H1 (cell line): ENCODE results near the gene ZNF425. TPM values are rescaled to one million over a fixed set of nuclear protein-coding genes. Genes with fewer than 3 reads are reported as not detected.

Experiments used
- CTCF ChIA-PET: fragments of 300-600 bp; sonication (Branson Sonifier 250); formaldehyde crosslinking; loops from one replicate; lab custom pipeline; 2021; ENCODE audit not compliant: partially characterized antibody; lab: Charles Lee
- POLR2A ChIA-PET: fragments of 300-600 bp; sonication (Branson Sonifier 250); formaldehyde crosslinking; loops from one replicate; lab custom pipeline; 2021; ENCODE audit warnings: inconsistent platforms; ENCODE audit not compliant: partially characterized antibody; lab: Charles Lee
- DNase-seq, 2 experiments: peaks; one replicate each; pipeline versions ENCODE4 v3.0.0 to v3.0.0-alpha.2; 2010 to 2022; ENCODE audit warnings: low spot score in 2 of 2, low read depth in 1 of 2, mixed read lengths in 1 of 2
- FAIRE-seq: peaks from 2 replicates; lab custom pipeline; 2011; peaks lifted over from hg19 to GRCh38; lab: Jason Lieb, UNC
- H2AFZ ChIP-seq: 2 replicates; pipeline ENCODE4 v1.8.1; 2012; ENCODE audit warnings: low read length, inconsistent platforms
- H2AK5ac ChIP-seq: 2 replicates; pipeline ENCODE4 v1.6.1; 2013; ENCODE audit warnings: low read depth, low read length
- H2BK120ac ChIP-seq: replicated peaks from 2 replicates; pipeline ENCODE3; 2013; ENCODE audit warnings: low read depth, low read length, inconsistent platforms
- H2BK12ac ChIP-seq: 2 replicates; pipeline ENCODE4 v1.6.1; 2013; ENCODE audit warnings: low read depth, low read length
- H2BK15ac ChIP-seq: 2 replicates; pipeline ENCODE4 v1.6.1; 2013; ENCODE audit warnings: low read length
- H2BK20ac ChIP-seq: 2 replicates; pipeline ENCODE4 v1.6.1; 2013; ENCODE audit warnings: low read length
- H2BK5ac ChIP-seq: 2 replicates; pipeline ENCODE4 v1.6.1; 2013; ENCODE audit warnings: low read depth, low read length
- H3K14ac ChIP-seq: 2 replicates; pipeline ENCODE4 v1.6.1; 2013; ENCODE audit warnings: inconsistent platforms; ENCODE audit not compliant: insufficient read length
- H3K18ac ChIP-seq: 2 replicates; pipeline ENCODE4 v1.6.1; 2013; ENCODE audit warnings: low read length; ENCODE audit errors: extremely low read depth
- H3K23ac ChIP-seq: 2 replicates; pipeline ENCODE4 v1.6.1; 2013; ENCODE audit warnings: inconsistent platforms; ENCODE audit not compliant: insufficient read length
- H3K23me2 ChIP-seq: 2 replicates; pipeline ENCODE4 v1.6.1; 2013; ENCODE audit warnings: low read depth, low read length
- H3K27ac ChIP-seq: 2 replicates; pipeline ENCODE4 v1.6.1; 2011; ENCODE audit warnings: low read depth, low read length, inconsistent platforms
- H3K27me3 ChIP-seq, 4 experiments: replicated peaks in 1 of 4; 1 replicate in 1 of 4; 2 replicates in 3 of 4; pipeline versions ENCODE4 v1.6.1 to v1.8.1; 2011 to 2013; ENCODE audit warnings: low read length in 3 of 4, mild to moderate bottlenecking in 3 of 4, inconsistent platforms in 2 of 4, mixed read lengths in 2 of 4, moderate library complexity in 1 of 4; ENCODE audit not compliant: control insufficient read depth in 3 of 4, insufficient read depth in 3 of 4; ENCODE audit errors: extremely low read depth in 1 of 4
- H3K36me3 ChIP-seq, 4 experiments: 2 replicates each; pipeline versions ENCODE4 v1.6.1 to v1.8.1; 2011 to 2013; ENCODE audit warnings: mild to moderate bottlenecking in 4 of 4, low read length in 3 of 4, moderate library complexity in 2 of 4, control low read depth in 1 of 4, inconsistent platforms in 1 of 4; ENCODE audit not compliant: insufficient read depth in 4 of 4, control insufficient read depth in 2 of 4
- H3K4ac ChIP-seq: replicated peaks from 2 replicates; pipeline ENCODE3; 2013; ENCODE audit warnings: low read length, low read depth, mixed read lengths, inconsistent platforms; ENCODE audit not compliant: insufficient read length
- H3K4me1 ChIP-seq, 4 experiments: replicated peaks in 1 of 4; 1 replicate in 1 of 4; 2 replicates in 3 of 4; pipeline versions ENCODE4 v1.6.1 to v1.8.1; 2011 to 2013; ENCODE audit warnings: low read length in 3 of 4, inconsistent platforms in 2 of 4, mixed read lengths in 1 of 4; ENCODE audit not compliant: insufficient read depth in 4 of 4, control insufficient read depth in 3 of 4
- H3K4me2 ChIP-seq, 2 experiments: 2 replicates each; pipeline versions ENCODE4 v1.6.1 to v1.8.1; 2011 to 2013; ENCODE audit warnings: low read depth in 2 of 2, low read length in 2 of 2, control low read depth in 1 of 2, inconsistent platforms in 1 of 2, mild to moderate bottlenecking in 1 of 2; ENCODE audit not compliant: insufficient read depth in 1 of 2
- H3K4me3 ChIP-seq, 4 experiments: fragments of 200-600, 300-600 bp in 1 of 4; sonication (generic), shearing (Covaris generic), sonication (Bioruptor Twin) in 1 of 4; 2 replicates each; pipeline versions ENCODE4 v1.5.1 to v1.8.1; 2011 to 2016; ENCODE audit warnings: low read length in 4 of 4, low read depth in 3 of 4, control low read depth in 2 of 4, inconsistent platforms in 2 of 4, mild to moderate bottlenecking in 2 of 4, mixed read lengths in 1 of 4, moderate library complexity in 1 of 4; ENCODE audit not compliant: insufficient read depth in 2 of 4; ENCODE audit errors: extremely low read depth in 1 of 4
- H3K56ac ChIP-seq: replicated peaks from 2 replicates; pipeline ENCODE3; 2013; ENCODE audit warnings: low read depth, mild to moderate bottlenecking, mixed read lengths, low read length, inconsistent platforms; ENCODE audit not compliant: insufficient read length
- H3K79me1 ChIP-seq: 2 replicates; pipeline ENCODE4 v1.6.1; 2013; ENCODE audit warnings: low read depth, low read length, control low read depth
- H3K79me2 ChIP-seq, 2 experiments: 2 replicates each; pipeline versions ENCODE4 v1.6.1 to v1.8.1; 2012 to 2013; ENCODE audit warnings: low read length in 2 of 2, mild to moderate bottlenecking in 2 of 2, inconsistent platforms in 1 of 2; ENCODE audit not compliant: insufficient read depth in 2 of 2, control insufficient read depth in 1 of 2
- H3K9ac ChIP-seq, 4 experiments: replicated peaks in 1 of 4; 1 replicate in 1 of 4; 2 replicates in 3 of 4; pipeline versions ENCODE4 v1.6.1 to v1.8.1; 2011 to 2013; ENCODE audit warnings: low read depth in 3 of 4, low read length in 3 of 4, control low read depth in 2 of 4, mild to moderate bottlenecking in 2 of 4, moderate library complexity in 2 of 4, inconsistent platforms in 1 of 4; ENCODE audit errors: extremely low read depth in 1 of 4
- H3K9me3 ChIP-seq, 2 experiments: 2 replicates each; pipeline versions ENCODE4 v1.6.1 to v1.8.1; 2012 to 2013; ENCODE audit warnings: mild to moderate bottlenecking in 2 of 2, moderate library complexity in 2 of 2, control low read depth in 1 of 2, inconsistent platforms in 1 of 2, low read depth in 1 of 2, low read length in 1 of 2, mixed read lengths in 1 of 2; ENCODE audit not compliant: insufficient read depth in 2 of 2
- H4K20me1 ChIP-seq, 2 experiments: replicated peaks in 1 of 2; 2 replicates each; pipeline versions ENCODE3 to v1.8.1; 2011 to 2013; ENCODE audit warnings: inconsistent platforms in 2 of 2, low read length in 2 of 2, mild to moderate bottlenecking in 1 of 2; ENCODE audit not compliant: insufficient read depth in 2 of 2, control insufficient read depth in 1 of 2
- H4K5ac ChIP-seq: 2 replicates; pipeline ENCODE4 v1.6.1; 2013; ENCODE audit warnings: low read length, low read depth, mixed read lengths, inconsistent platforms; ENCODE audit not compliant: insufficient read length
- H4K8ac ChIP-seq: 2 replicates; pipeline ENCODE4 v1.8.0; 2013; ENCODE audit warnings: mild to moderate bottlenecking, moderate library complexity, low read length, inconsistent platforms; ENCODE audit not compliant: insufficient read depth; ENCODE audit errors: extremely low read depth
- H4K91ac ChIP-seq: replicated peaks from 2 replicates; pipeline ENCODE3; 2013; ENCODE audit warnings: low read length, mixed read lengths, inconsistent platforms; ENCODE audit not compliant: insufficient read length
- CBX8 ChIP-seq: fragments of 300-800, 300-1000 bp; sonication (generic); IDR thresholded peaks from 2 replicates; pipeline ENCODE4 v1.7.1; 2016; ENCODE audit warnings: low read depth, low read length, borderline replicate concordance
- CEBPB ChIP-seq: IDR thresholded peaks from 2 replicates; pipeline ENCODE4 v1.6.1; 2012; ENCODE audit warnings: low read depth, low read length
- EZH2 ChIP-seq: fragments of 200-600 bp; sonication (generic); IDR thresholded peaks from 2 replicates; pipeline ENCODE4 v1.7.1; 2012; ENCODE audit warnings: low read depth, mild to moderate bottlenecking, moderate library complexity, low read length, inconsistent platforms; ENCODE audit not compliant: severe bottlenecking
- JUN ChIP-seq: IDR thresholded peaks from 2 replicates; pipeline ENCODE4 v1.6.1; 2011; ENCODE audit warnings: low read depth, mild to moderate bottlenecking, improper control_type of control experiment, low read length
- JUND ChIP-seq: IDR thresholded peaks from 2 replicates; pipeline ENCODE4 v1.6.1; 2011; ENCODE audit warnings: mild to moderate bottlenecking, improper control_type of control experiment, low read length
- SP2 ChIP-seq: IDR thresholded peaks from 2 replicates; pipeline ENCODE4 v1.6.1; 2012; ENCODE audit warnings: mild to moderate bottlenecking, low read length, inconsistent platforms
- SUZ12 ChIP-seq: fragments of 200-600 bp; sonication (generic); IDR thresholded peaks from 2 replicates; pipeline ENCODE4 v1.6.1; 2012; ENCODE audit warnings: mild to moderate bottlenecking, inconsistent platforms, low read length, moderate library complexity, mixed read lengths
- TBP ChIP-seq: IDR thresholded peaks from 2 replicates; pipeline ENCODE4 v1.6.1; 2011; ENCODE audit warnings: low read depth, low read length, improper control_type of control experiment
- WGBS, 2 experiments: shearing (Covaris generic) in 1 of 2; methylation state at CpG; one replicate each; pipeline versions ENCODE4 v1.1.6 to v1.1.7; 2013 to 2015; ENCODE audit warnings: low lambda C conversion rate in 2 of 2, mixed read lengths in 2 of 2, inconsistent platforms in 1 of 2, low coverage in 1 of 2, missing lambda C conversion rate in 1 of 2; ENCODE audit not compliant: insufficient replicate concordance in 2 of 2, insufficient coverage in 1 of 2, insufficient read length in 1 of 2; ENCODE audit errors: extremely low coverage in 1 of 2, missing lambda C conversion rate in 1 of 2; 5-methylcytosine and 5-hydroxymethylcytosine counted together
- polyA plus RNA-seq, 7 experiments: library from polyadenylated mRNA; depleted of rRNA in 3 of 7; stranded (reverse) in 5 of 7; unstranded in 2 of 7; fragments of >200 nt in 5 of 7; fragments of 200-250 nt in 2 of 7; gene quantifications; 1 replicate in 5 of 7; 2 replicates in 1 of 7; 4 replicates in 1 of 7; pipeline versions ENCODE4 v1.2.1 to v1.2.3, GENCODE V29; 2011 to 2013; ENCODE audit warnings: missing spikeins in 2 of 7, mixed read lengths in 2 of 7
- total RNA-seq: library from RNA; stranded (reverse); fragmentation: NEBNext Ultra II Directional; extraction: Animal tissue kit (Norgen Biotek cat#: 25700); gene quantifications from 2 replicates; pipeline ENCODE4 v1.2.1, GENCODE V29; 2021
- TF ChIP-seq, protein P1 (sequence below): IDR thresholded peaks from 2 replicates; pipeline ENCODE4 v1.6.1; 2012; ENCODE audit warnings: inconsistent platforms
- TF ChIP-seq, protein P2 (sequence below): IDR thresholded peaks from 2 replicates; pipeline ENCODE4 v1.6.1; 2011; ENCODE audit warnings: low read depth, mild to moderate bottlenecking, low read length; ENCODE audit not compliant: insufficient read depth

The ZNF425 gene
- total and polyA plus RNA-seq, 2 of the 8 experiments (the other 6 are each of a cell fraction or from before 2014, with no cell fraction given), result 3.4 to 6.1 TPM

DNA sequence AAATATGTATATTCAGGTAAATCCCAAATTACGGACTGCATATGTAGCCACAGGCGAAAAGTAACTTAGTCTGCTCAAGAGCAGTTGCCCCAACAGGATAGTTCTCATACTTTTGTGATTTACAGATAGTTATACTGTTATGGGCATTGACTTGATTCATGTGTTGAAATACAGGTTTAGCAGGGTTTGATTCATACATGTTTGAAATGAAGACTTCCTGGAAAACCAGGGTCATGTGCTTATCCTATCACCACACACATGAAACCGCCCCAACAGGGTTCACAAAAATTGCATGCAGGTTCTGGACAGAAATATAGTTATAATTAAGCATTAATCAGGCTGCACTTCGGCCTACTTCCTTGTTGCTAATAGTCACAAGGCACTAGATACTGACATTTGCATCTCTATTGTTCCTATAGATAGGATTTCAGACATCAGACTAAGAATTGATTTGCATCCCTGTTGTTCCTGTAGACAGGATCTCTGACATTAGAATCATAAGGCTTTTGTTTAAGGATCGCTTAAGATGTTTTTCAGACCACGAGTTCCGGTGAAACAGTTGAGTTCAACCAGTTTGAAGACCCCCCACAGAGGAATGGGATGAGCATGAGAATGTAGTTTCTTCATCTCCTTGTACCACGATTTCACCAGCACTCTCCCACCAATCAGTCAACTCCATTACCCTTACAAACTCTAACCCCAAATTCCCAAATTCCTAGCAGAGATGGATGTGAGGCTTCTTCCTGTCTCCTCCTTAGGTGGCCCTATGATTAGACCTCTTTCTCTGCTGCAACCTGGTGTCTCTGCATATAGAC is 19.1 kb upstream of the ZNF425 start:
- CTCF ChIA-PET, result interaction anchor here (2.4 to 7.2 kb wide), 6 partner anchors 10 to 80 kb away, joined by 15 to 84 read pairs (median 18); partner anchors contain the start of gene ZNF425
- H2BK12ac ChIP-seq, result peak overlapping the region; percentile 78; the same call in 1 of the 2 replicates
- peak overlapping the region; percentile 81 to 97 for H3K4me2 ChIP-seq
- H3K36me3 ChIP-seq, result no peaks in the 10 kb centered on the region
- H4K91ac ChIP-seq, result peak overlapping the region; percentile 92
- H2BK5ac ChIP-seq, result peak overlapping the region; percentile 95
- peak overlapping the region; percentile 98 for H3K18ac ChIP-seq
- POLR2A ChIA-PET, result interaction anchor here (0.7 to 9.2 kb wide), 7 partner anchors 8 to 80 kb away, joined by 3 to 142 read pairs (median 9); partner anchors contain the start of gene ZNF425
- H2AFZ ChIP-seq, result no peak overlapping the region
- H2BK20ac ChIP-seq, result no peak overlapping the region
- H3K27ac ChIP-seq, result peak overlapping the region; percentile 92
- WGBS, 2 experiments, result 6% methylated on average over 8 of the region's 8 CpGs; no CpG with 5 or more reads in 1 of the 2 experiments
- peak overlapping the region; percentile 60 for H3K56ac ChIP-seq
- H2BK15ac ChIP-seq, result no peak overlapping the region
- peaks cover 4% of the 10 kb centered on the region; the same call in 1 of the 2 replicates for H3K23me2 ChIP-seq
- peak overlapping the region; percentile 99 for H2BK120ac ChIP-seq
- peaks cover 21 to 34% of the 10 kb centered on the region in 2 experiments for H3K79me2 ChIP-seq
- peaks cover 0 to 2% of the 10 kb centered on the region in 2 experiments for H4K20me1 ChIP-seq
- peak overlapping the region; percentile 6 to 91 (median 44); a peak in 4 of 8 replicates for H3K4me3 ChIP-seq
- no peak overlapping the region for H3K14ac ChIP-seq
- H3K4me1 ChIP-seq, result peaks cover 13 to 24% (median 18%) of the 10 kb centered on the region in 4 experiments; a peak in 6 of 7 replicates
- DNase-seq, result peak in 1 of 2 experiments; percentile 88
- H3K9ac ChIP-seq, result peak overlapping the region in 3 of 4 experiments; percentile 51 to 58 (median 56); a peak in 5 of 7 replicates
- H4K5ac ChIP-seq, result peak overlapping the region; percentile 98
- peak overlapping the region; percentile 97 for H3K4ac ChIP-seq
- no peak overlapping the region for H3K23ac ChIP-seq
- peak overlapping the region; percentile 72; the same call in 1 of the 2 replicates for H2AK5ac ChIP-seq
- H3K9me3 ChIP-seq, result no peaks in the 10 kb centered on the region
- no peaks in the 10 kb centered on the region for H3K79me1 ChIP-seq
- FAIRE-seq, result peak; percentile 76
- H4K8ac ChIP-seq, result no peak overlapping the region
- no peaks in the 10 kb centered on the region for H3K27me3 ChIP-seq
- TF ChIP-seq, protein P1, sequence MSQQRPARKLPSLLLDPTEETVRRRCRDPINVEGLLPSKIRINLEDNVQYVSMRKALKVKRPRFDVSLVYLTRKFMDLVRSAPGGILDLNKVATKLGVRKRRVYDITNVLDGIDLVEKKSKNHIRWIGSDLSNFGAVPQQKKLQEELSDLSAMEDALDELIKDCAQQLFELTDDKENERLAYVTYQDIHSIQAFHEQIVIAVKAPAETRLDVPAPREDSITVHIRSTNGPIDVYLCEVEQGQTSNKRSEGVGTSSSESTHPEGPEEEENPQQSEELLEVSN, result no peak
- TF ChIP-seq JUN, result no peak
- TF ChIP-seq EZH2, result no peak
- no peak for TF ChIP-seq SP2
- peak; percentile 44; the same call in 1 of the 2 replicates for TF ChIP-seq CEBPB
- no peak for TF ChIP-seq SUZ12
- no peak for TF ChIP-seq JUND
- TF ChIP-seq, protein P2, sequence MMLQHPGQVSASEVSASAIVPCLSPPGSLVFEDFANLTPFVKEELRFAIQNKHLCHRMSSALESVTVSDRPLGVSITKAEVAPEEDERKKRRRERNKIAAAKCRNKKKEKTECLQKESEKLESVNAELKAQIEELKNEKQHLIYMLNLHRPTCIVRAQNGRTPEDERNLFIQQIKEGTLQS, result no peak
- no peak for TF ChIP-seq CBX8
- peak; percentile 69 for TF ChIP-seq TBP
